AG10803 (cell line): Measurements from ENCODE around the gene SARS1.
"Not testable (repeated sequence)": the region's sequence is repeated elsewhere in the genome, so short reads cannot be mapped to it uniquely, and the experiment has no call there.

Experiments
- DNase-seq: peaks from one replicate; pipeline ENCODE4 v3.0.0; 2010; ENCODE audit warnings: low read depth
- H3K4me3 ChIP-seq: 2 replicates; pipeline ENCODE4 v1.5.1; 2011; ENCODE audit warnings: mild to moderate bottlenecking, low read length, control low read depth
- CTCF ChIP-seq: conservative IDR thresholded peaks from 2 replicates; pipeline ENCODE4 v1.5.1; 2011; ENCODE audit warnings: mild to moderate bottlenecking, low read length, control low read depth, inconsistent platforms

Gene SARS1

GRCh38 chr1:109213345-109213823 lies 334 bp upstream of the SARS1 start:
- no peak for DNase-seq
- no peak for TF ChIP-seq CTCF
- peak overlapping the region; percentile 100 for H3K4me3 ChIP-seq

- TF ChIP-seq CTCF: no peak
- H3K4me3 ChIP-seq: peak overlapping the region; percentile 100
- DNase-seq: peak; percentile 98
Observed at GRCh38 chr1:109214695-109215623, 1.2 kb downstream of the SARS1 start.

- no peak overlapping the region; the same call in 1 of the 2 replicates for H3K4me3 ChIP-seq
- no peak for DNase-seq
- TF ChIP-seq CTCF: no peak
Observed at GRCh38 chr1:109216662-109217061, 2.9 kb downstream of the SARS1 start.

- DNase-seq: no peak
- no peak overlapping the region for H3K4me3 ChIP-seq
- TF ChIP-seq CTCF: no peak
Observed at GRCh38 chr1:109218516-109218915, 4.8 kb downstream of the SARS1 start.

- not testable (repeated sequence) for DNase-seq, H3K4me3 ChIP-seq
Observed at GRCh38 chr1:109221201-109221600, 7.5 kb downstream of the SARS1 start.

- TF ChIP-seq CTCF: no peak
- no peak overlapping the region for H3K4me3 ChIP-seq
- DNase-seq: no peak
Observed at GRCh38 chr1:109225308-109225707, 11.6 kb downstream of the SARS1 start.

- DNase-seq: no peak
- TF ChIP-seq CTCF: no peak
- no peak overlapping the region for H3K4me3 ChIP-seq
Observed at GRCh38 chr1:109225711-109226445, 12.2 kb downstream of the SARS1 start.
